Memory B cell (primary cell): ENCODE results near the gene PKP3.

ENCODE experiments used
- ATAC-seq: fragments of 150-1000 bp; cut with Tn5 transposase; 2 replicates; pipeline ENCODE4 v1.10.0; 2021; ENCODE audit warnings: low read depth, mild to moderate bottlenecking, moderate library complexity
- DNase-seq, 2 donors: peaks; one replicate each; pipeline ENCODE4 v3.0.0; 2022; ENCODE audit warnings: low spot score in 2 of 2
- H3K27ac Mint-ChIP-seq: one replicate; pipeline ENCODE4 v1.8.0; 2022; ENCODE audit warnings: mild to moderate bottlenecking, moderate library complexity, mixed read lengths
- H3K27me3 Mint-ChIP-seq: one replicate; pipeline ENCODE4 v1.8.0; 2022; ENCODE audit warnings: mixed read lengths
- H3K36me3 Mint-ChIP-seq: one replicate; pipeline ENCODE4 v1.8.0; 2022; ENCODE audit warnings: mild to moderate bottlenecking, mixed read lengths
- H3K4me1 Mint-ChIP-seq: one replicate; pipeline ENCODE4 v1.8.0; 2022; ENCODE audit warnings: mixed read lengths
- H3K4me3 Mint-ChIP-seq: one replicate; pipeline ENCODE4 v1.8.0; 2022; ENCODE audit warnings: mild to moderate bottlenecking, moderate library complexity, mixed read lengths
- H3K9me3 Mint-ChIP-seq: one replicate; pipeline ENCODE4 v1.8.0; 2022; ENCODE audit warnings: mixed read lengths

The PKP3 gene

DNA sequence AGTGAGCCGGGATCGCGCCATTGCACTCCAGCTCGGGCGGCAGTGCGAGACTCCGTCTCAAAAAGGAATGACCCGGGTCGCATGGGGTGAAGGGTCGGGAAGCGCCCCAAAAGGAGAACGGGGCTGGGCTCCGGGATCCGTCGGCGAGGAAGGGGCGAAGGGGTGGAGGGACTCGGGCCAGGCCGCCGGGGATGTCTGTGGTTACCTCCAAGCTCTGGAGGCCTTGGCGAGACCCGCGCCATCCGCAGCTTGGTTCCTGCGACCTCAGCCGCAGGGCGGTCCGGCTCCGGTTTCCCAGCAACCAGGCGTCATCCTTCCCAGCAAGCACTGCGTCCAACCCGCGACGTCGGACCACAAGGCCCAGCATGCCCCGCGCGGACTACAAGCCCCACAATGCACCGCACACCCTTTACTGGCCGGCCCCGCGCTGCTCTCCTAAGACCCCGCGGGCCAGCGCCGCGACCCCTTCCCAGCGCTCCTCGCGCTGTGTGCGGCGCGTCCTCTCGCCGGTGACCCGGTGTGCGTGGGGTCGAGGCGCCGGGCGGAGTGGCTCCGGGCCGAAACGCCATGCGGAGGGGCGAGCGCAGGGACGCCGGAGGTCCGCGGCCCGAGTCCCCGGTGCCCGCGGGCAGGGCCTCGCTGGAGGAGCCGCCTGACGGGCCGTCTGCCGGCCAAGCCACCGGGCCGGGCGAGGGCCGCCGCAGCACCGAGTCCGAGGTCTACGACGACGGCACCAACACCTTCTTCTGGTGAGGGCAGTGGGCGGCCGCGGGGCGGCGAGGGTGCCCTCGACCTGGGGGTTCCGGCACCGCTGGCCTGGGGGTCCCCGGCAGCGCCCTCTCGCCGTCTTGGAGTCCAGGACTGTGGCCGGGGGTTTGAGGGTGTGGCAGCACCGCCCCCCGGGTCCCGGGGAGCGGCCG lies 56.1 kb downstream of the PKP3 start, which contains the start of gene PTDSS2:
Gene PTDSS2, plus strand, starts transcription at position 391 of the 920 bp plus-strand sequence. Its CDS starts 177 bp downstream, at position 568.
- Mint-ChIP-seq H3K36me3 (peaks cover 4% of the 10 kb centered on the region), H3K9me3 (no peaks in the 10 kb centered on the region), H3K27ac (peak within 1 kb of the TSS; percentile 95), H3K4me3 (peak within 1 kb of the TSS; percentile 96), H3K4me1 (peaks cover 23% of the 10 kb centered on the region), H3K27me3 (no peaks in the 10 kb centered on the region)
- ATAC-seq = peak; percentile 76
- DNase-seq = peak; percentile 90 to 94

- no peaks in the 10 kb centered on the region for H3K27me3 Mint-ChIP-seq
- H3K36me3 Mint-ChIP-seq = peaks cover 4% of the 10 kb centered on the region
- peak overlapping the region; percentile 89 for H3K27ac Mint-ChIP-seq
- H3K4me3 Mint-ChIP-seq = peak overlapping the region; percentile 93
- peaks cover 23% of the 10 kb centered on the region for H3K4me1 Mint-ChIP-seq
- ATAC-seq = peak; percentile 43
- no peaks in the 10 kb centered on the region for H3K9me3 Mint-ChIP-seq
- DNase-seq = peak; percentile 62
Measured at GRCh38 chr11:450809-451451, 56.9 kb downstream of the PKP3 start.

- Mint-ChIP-seq H3K27ac (no peak overlapping the region), H3K9me3 (no peaks in the 10 kb centered on the region), H3K36me3 (peaks cover 4% of the 10 kb centered on the region), H3K4me1 (peaks cover 28% of the 10 kb centered on the region), H3K4me3 (no peak overlapping the region), H3K27me3 (no peaks in the 10 kb centered on the region)
- DNase-seq (no peak), ATAC-seq (no peak)
Measured at GRCh38 chr11:451738-452137, 57.7 kb downstream of the PKP3 start.

- Mint-ChIP-seq H3K36me3 (peaks cover 4% of the 10 kb centered on the region), H3K4me1 (peaks cover 33% of the 10 kb centered on the region), H3K9me3 (no peaks in the 10 kb centered on the region), H3K27me3 (no peaks in the 10 kb centered on the region), H3K4me3 (no peak overlapping the region), H3K27ac (no peak overlapping the region)
- no peak for DNase-seq
- no peak for ATAC-seq
Measured at GRCh38 chr11:452203-452744, 58.3 kb downstream of the PKP3 start.

DNA sequence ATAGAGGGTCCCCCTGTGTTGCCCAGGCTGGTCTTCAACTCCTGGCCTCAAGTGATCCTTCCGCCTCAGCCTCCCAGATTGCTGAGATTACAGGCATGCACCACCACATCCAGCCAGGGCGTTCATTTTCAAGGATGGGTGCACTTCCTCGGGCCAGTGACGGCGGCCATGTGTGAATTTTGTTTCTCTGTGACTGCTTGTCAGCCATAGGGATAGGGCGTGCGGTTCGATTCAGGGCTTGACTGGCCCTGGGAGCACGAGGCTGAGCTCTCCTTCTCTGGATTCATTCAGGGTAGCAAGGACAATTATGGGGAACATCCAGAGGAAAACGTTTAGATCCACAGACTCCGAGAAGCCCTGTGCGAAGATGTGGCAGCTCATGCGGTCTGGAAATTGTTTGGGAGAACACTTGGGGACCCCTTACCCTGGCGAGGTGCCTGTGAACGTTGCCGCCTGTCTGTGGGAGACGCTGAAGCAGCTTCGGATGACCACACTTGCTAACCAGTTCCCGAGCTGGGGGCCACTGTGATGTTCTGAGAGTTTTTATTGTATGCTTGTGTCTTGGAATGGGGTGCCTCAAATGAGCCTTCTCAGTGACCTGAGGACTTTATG lies 59.0 kb downstream of the PKP3 start:
- Mint-ChIP-seq H3K36me3 (peaks cover 4% of the 10 kb centered on the region), H3K27me3 (no peaks in the 10 kb centered on the region), H3K9me3 (no peaks in the 10 kb centered on the region), H3K4me1 (peaks cover 40% of the 10 kb centered on the region), H3K27ac (no peak overlapping the region), H3K4me3 (no peak overlapping the region)
- no peak for ATAC-seq
- no peak for DNase-seq

DNA sequence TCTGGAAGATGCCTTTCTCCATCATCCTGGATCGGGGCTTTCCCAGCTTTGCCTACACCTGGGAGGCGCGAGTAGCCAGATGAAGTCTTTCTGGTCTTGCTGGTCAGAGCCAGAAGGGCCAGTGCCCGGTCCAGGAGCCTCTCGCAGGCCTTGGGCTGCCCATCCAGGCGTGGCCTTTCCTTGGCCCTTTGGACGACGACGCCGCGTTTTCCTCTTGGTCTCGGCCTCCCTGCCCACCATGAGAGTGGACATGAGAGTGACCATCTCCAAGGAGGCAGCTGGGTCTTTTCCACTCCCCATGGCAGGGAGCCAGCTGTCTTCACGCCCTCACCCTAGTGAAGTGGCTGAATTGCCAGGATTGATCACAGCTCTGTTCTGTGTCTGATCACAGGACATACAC lies 59.6 kb downstream of the PKP3 start:
- Mint-ChIP-seq H3K27me3 (no peaks in the 10 kb centered on the region), H3K27ac (no peak overlapping the region), H3K4me3 (no peak overlapping the region), H3K4me1 (peaks cover 38% of the 10 kb centered on the region), H3K36me3 (peaks cover 4% of the 10 kb centered on the region), H3K9me3 (no peaks in the 10 kb centered on the region)
- ATAC-seq (no peak), DNase-seq (no peak)

DNA sequence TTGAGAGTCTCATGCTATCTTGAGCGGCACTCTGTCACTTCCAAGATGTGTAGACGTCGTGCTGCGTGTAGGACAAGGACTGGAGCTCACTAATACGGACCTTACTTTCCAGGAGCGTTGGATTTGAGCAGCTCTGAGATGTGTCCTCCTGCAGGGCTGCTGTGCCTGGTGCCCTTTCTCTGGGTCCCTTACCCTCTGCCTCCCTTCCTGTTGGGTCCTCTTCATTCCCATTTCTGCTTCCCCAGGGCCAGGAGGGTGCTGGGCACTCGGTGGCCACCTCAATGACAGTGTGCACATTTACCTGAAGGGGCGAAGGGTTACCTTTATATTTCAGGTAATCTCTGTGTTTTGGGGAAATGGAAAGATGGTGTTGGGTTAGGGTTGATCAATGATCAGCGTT lies 60.0 kb downstream of the PKP3 start:
- DNase-seq (no peak), ATAC-seq (no peak)
- no peaks in the 10 kb centered on the region for H3K27me3 Mint-ChIP-seq
- peaks cover 35% of the 10 kb centered on the region for H3K4me1 Mint-ChIP-seq
- no peak overlapping the region for H3K27ac Mint-ChIP-seq
- no peaks in the 10 kb centered on the region for H3K9me3 Mint-ChIP-seq
- H3K4me3 Mint-ChIP-seq = no peak overlapping the region
- H3K36me3 Mint-ChIP-seq = peaks cover 4% of the 10 kb centered on the region
